A549 treated with AZD9567 at 1 μM for 4 hours (cell line): ENCODE measurements around the gene TLE5. TPM values are rescaled to one million over a fixed set of nuclear protein-coding genes. Genes with fewer than 3 reads are reported as not detected.

Experiments
- total RNA-seq: library from RNA; stranded (reverse); fragments of 200-300 nt; extraction: Qiagen RNA extraction; gene quantifications from 5 replicates; pipeline ENCODE4 v1.2.3, GENCODE V29; 2022; ENCODE audit not compliant: insufficient read depth

TLE5 gene, protein sequence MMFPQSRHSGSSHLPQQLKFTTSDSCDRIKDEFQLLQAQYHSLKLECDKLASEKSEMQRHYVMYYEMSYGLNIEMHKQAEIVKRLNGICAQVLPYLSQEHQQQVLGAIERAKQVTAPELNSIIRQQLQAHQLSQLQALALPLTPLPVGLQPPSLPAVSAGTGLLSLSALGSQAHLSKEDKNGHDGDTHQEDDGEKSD
- 191 to 242 TPM (median 235 TPM) in 5 replicates for total RNA-seq

DNA sequence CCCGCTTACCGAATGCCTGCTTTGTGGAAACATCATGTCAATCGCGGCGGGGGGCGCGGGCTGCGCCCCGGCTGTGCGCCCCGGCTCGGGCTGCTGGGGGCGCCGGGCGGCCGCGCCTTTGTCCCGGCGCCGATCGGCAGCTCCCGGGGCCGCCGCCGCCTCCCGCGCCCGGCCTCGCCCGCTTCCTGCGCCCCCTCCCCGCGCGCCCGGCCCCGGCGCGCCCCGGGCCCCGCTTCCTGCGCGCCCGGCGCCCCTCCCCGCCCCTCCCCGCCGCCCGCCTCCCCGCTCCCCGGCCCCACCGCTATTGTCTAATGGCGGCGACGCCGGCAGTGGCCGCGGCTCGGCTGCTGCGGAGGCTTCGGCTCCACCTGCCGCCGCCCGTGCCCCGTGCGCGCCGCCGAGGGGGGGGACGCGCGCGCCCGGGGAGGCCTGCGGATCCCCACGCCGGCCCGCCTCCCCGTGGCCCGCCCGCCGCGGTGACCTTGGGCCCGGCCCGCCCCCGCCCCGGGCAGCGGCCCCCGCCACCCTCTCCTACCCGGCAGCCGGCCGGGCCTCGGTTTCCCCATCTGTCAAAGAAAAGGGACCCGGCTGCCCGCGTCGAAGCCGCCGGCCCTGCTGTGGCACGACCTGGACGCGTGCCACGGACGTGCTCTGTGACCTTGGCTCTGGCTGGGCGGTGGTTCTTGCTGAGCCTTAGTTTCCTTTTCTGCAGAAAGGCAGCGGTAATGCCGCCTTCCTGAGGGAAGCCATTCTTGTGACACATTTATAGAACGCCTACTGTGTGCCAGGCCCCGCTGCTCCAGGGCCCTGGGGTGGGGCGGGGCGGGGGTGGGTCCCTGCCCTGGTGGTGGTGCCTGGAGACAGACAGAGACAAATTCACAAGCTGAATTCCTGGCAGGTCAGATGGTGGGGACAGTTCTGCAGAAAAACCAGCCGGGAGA is at the start of gene TLE5:
TSS of gene TLE5 (minus strand) at position 331 of the 941 bp plus-strand sequence. CDS start at position 36, 295 bp downstream.

DNA sequence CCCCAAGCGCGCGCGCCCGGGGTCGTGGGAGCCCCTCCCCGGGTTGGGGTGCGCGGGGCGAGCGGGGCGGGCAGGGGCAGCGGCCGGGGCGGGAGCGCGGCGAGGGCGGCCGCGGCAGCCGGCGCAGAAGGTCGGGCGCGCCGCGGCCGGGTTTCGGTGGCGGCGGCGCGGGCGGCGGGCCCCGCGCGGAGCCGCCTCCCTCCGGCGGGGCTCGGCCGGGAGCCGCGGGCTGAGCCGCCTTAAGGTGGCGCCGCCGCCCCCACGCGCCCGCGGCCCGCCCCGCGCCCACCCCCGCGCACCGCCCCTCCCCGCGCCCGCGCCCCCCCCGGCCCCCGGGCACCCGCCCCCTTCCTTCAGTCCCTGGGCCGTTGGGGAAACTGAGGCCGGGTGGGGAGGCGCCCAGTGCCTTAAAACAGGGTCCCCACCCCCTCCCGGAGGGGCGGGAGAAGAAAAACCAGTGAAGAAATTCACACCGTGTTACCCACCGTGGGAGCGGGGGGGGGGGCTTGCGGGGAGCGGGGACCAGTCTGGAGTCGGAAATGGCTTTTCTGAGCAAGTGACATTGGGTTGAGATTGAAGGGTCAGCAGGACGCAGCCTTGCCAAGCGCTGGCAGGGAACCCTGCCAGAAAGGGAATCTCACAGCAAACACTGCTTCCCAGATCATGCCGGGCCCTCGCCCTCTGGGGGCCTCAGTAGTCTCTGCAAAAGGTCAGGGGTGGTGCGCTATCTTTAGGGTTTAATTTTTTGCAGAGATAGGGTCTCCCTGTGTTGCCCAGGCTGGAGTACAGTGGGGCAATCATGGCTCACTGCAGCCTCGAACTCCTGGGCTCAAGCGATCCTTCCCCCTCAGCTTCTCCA is 33.0 kb downstream of the TLE5 start, which contains the start of gene TLE2:
TSS of gene TLE2 (minus strand) at position 216 of the 859 bp plus-strand sequence. CDS start 376 bp downstream, outside the sequence.

Other genes with a start within 250 kb of the TLE5 start
- 0.87 to 1.3 TPM (median 1.1 TPM) in 5 replicates for gene ZNF554, start 242.6 kb downstream of the TLE5 start, total RNA-seq
- 1.5 to 2.5 TPM (median 2.4 TPM) in 5 replicates for gene ZNF555, start 221.0 kb downstream of the TLE5 start, total RNA-seq
- gene ZNF556, start 195.2 kb downstream of the TLE5 start, total RNA-seq = 0.02 to 0.08 TPM (median 0.05 TPM) in 4 of 5 replicates, not detected in the other
- 2.6 to 3.1 TPM (median 2.8 TPM) in 5 replicates for gene ZNF57, start 161.6 kb downstream of the TLE5 start, total RNA-seq
- gene ZNF77, start 117.5 kb downstream of the TLE5 start, total RNA-seq = 1.6 to 2.1 TPM (median 1.8 TPM) in 5 replicates
- gene TLE6, start 84.9 kb downstream of the TLE5 start, total RNA-seq = 3.9 to 6.0 TPM (median 5.4 TPM) in 4 of 5 replicates, not detected in the other
- gene TLE2, start 33.2 kb downstream of the TLE5 start, total RNA-seq = 2.5 to 2.9 TPM (median 2.7 TPM) in 5 replicates
- 31.2 to 34.3 TPM (median 33.7 TPM) in 5 replicates for gene GNA11, start 31.9 kb upstream of the TLE5 start, total RNA-seq
- gene GNA15, start 73.5 kb upstream of the TLE5 start, total RNA-seq = 0.05 to 0.08 TPM (median 0.05 TPM) in 4 of 5 replicates, not detected in the other
- gene S1PR4, start 116.3 kb upstream of the TLE5 start, total RNA-seq = 0.07 to 0.09 TPM (median 0.08 TPM) in 3 of 5 replicates, not detected in the others
- gene NCLN, start 123.4 kb upstream of the TLE5 start, total RNA-seq = 64.4 to 86.7 TPM (median 81.9 TPM) in 5 replicates
- gene CELF5, start 162.2 kb upstream of the TLE5 start, total RNA-seq = 0.39 to 0.52 TPM (median 0.50 TPM) in 4 of 5 replicates, not detected in the other